SK-N-SH treated with all-trans-retinoic acid at 6 μM for 48 hours (cell line): ENCODE results near the gene PRRG2.

Experiments
- BACH2 ChIP-seq: fragments of 250-450 bp; sonication (Bioruptor Pico); IDR thresholded peaks from 2 replicates; pipeline ENCODE4 v1.9.0; 2021; ENCODE audit warnings: mild to moderate bottlenecking, borderline replicate concordance
- PATZ1 ChIP-seq: fragments of 250-450 bp; sonication (Bioruptor Pico); IDR thresholded peaks from 2 replicates; pipeline ENCODE4 v1.8.0; 2020; ENCODE audit warnings: mild to moderate bottlenecking, moderate library complexity, borderline replicate concordance
- RARB ChIP-seq: fragments of 250-450 bp; sonication (Bioruptor Pico); IDR thresholded peaks from 2 replicates; pipeline ENCODE4 v1.8.0; 2021; ENCODE audit warnings: mild to moderate bottlenecking, moderate library complexity
- TCF4 ChIP-seq: fragments of 250-450 bp; sonication (Bioruptor Pico); IDR thresholded peaks from 2 replicates; pipeline ENCODE4 v1.8.0; 2021; ENCODE audit warnings: mild to moderate bottlenecking, moderate library complexity, borderline replicate concordance
- ZC3H10 ChIP-seq: fragments of 250-450 bp; sonication (Bioruptor Pico); IDR thresholded peaks from 2 replicates; pipeline ENCODE4 v1.5.1; 2021; ENCODE audit warnings: mild to moderate bottlenecking, moderate library complexity

GRCh38 chr19:49616532-49616931 lies 35.4 kb downstream of the PRRG2 start:
- TF ChIP-seq BACH2 (CRISPR knock-in tag) (no peak), ZC3H10 (no peak), RARB (CRISPR knock-in tag) (no peak), PATZ1 (CRISPR knock-in tag) (no peak), TCF4 (CRISPR knock-in tag) (no peak)
